ENCODE measurements around the gene CHMP4B.

CHMP4B gene

DNA sequence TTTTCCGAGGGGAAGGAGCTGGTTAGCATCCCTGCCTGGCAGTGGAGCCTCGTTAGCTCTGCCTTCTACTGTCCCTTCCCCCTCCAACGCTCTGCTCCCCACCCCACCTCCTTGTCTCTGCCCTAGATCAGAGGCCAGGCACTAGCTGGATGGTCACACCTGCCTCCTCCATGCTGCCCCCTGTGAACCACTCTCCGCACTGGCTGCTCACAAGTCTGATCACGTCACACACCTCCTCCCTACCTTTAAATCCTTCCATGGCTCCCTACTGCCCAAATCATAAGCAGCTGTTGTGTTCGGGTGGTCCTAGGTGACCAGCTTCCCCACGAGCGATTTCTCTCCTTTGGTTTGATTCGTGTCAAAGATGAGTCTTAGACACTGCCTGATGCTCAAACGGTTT, 71.3 kb downstream of the CHMP4B start:
- no peak for TF ChIP-seq CTCF (conservative IDR thresholded peaks at IDR 0.05; ENCODE audit: low read depth)
- H3K27ac ChIP-seq: no peak overlapping the region
- POLR2A ChIA-PET (ENCODE audit: low non-redundant PET): no interaction called here
- DNase-seq (ENCODE audit: low spot score): no peak
- CTCF ChIA-PET: interaction anchor here (0.6 to 1.2 kb wide), 5 partner anchors 12 to 467 kb away, joined by 3 to 4 read pairs (median 3); no protein-coding TSS in a partner anchor

DNA sequence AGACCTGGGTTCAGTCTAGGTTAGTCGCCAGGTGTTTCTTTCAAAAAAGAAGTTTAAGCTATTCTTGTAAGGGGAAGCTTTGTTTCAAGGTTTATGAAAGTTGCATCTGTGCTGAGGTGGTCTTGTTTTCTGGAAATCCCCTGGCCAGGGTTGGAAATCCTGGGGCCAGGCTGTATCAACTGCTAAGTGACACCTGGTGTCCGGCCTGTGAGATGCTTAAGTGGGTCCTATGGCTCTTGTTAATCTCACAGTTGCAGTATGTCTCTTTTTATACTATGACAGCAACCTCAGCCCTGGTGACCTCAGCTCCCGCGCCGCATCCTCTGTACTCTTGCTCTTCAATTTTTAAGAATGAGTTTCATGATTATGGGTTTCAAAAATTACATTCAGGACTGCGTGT, 72.0 kb downstream of the CHMP4B start:
- no peak overlapping the region for H3K27ac ChIP-seq
- no peak for DNase-seq (ENCODE audit: low spot score)
- no peak for TF ChIP-seq CTCF (conservative IDR thresholded peaks at IDR 0.05; ENCODE audit: low read depth)
- POLR2A ChIA-PET (ENCODE audit: low non-redundant PET): no interaction called here
- CTCF ChIA-PET: interaction anchor here (0.6 to 1.2 kb wide), 5 partner anchors 12 to 466 kb away, joined by 3 to 4 read pairs (median 3); no protein-coding TSS in a partner anchor

GRCh38 chr20:33884633-33885032, 73.5 kb downstream of the CHMP4B start:
- DNase-seq (ENCODE audit: low spot score): no peak
- TF ChIP-seq CTCF (conservative IDR thresholded peaks at IDR 0.05; ENCODE audit: low read depth): no peak
- H3K27ac ChIP-seq: no peak overlapping the region
- ChIA-PET POLR2A (ENCODE audit: low non-redundant PET) (no interaction called here), CTCF (no interaction called here)

- ChIA-PET CTCF (interaction anchor here (0.6 to 1.0 kb wide), 4 partner anchors 10 to 454 kb away, joined by 3 to 4 read pairs (median 4); no protein-coding TSS in a partner anchor), POLR2A (ENCODE audit: low non-redundant PET) (interaction anchor here (0.6 kb wide), 1 partner anchor 224 kb away, joined by 7 read pairs; no protein-coding TSS in a partner anchor)
- DNase-seq (ENCODE audit: low spot score): no peak
- no peak for TF ChIP-seq CTCF (conservative IDR thresholded peaks at IDR 0.05; ENCODE audit: low read depth)
- no peak overlapping the region for H3K27ac ChIP-seq
These were observed 78.2 kb downstream of the CHMP4B start for GRCh38 chr20:33889312-33889711.

- DNase-seq (ENCODE audit: low spot score): no peak
- ChIA-PET POLR2A (ENCODE audit: low non-redundant PET) (no interaction called here), CTCF (interaction anchor here (0.6 kb wide), 1 partner anchor 95 kb away, joined by 8 read pairs; no protein-coding TSS in a partner anchor)
- no peak overlapping the region for H3K27ac ChIP-seq
- no peak for TF ChIP-seq CTCF (conservative IDR thresholded peaks at IDR 0.05; ENCODE audit: low read depth)
These were observed 79.4 kb downstream of the CHMP4B start for GRCh38 chr20:33890557-33890956.

DNA sequence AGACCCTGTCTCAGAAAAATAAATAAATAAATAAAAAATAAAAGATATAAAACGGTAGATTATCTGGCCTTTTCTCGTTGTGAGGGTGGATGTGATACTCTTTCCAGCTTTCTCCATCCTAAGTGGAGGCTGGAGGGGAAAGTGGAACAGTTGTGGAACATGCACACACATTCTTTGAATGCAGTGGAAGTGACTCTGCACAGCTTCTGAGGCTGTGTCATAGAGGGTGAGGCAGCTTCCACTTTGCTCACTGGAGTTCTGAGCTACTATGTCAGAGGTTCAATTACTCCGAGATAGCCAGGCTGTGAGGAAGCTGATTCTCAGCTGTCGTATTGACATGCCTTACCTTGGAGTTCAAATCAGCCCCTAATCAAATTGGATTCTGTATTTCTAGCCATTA, 82.2 kb downstream of the CHMP4B start:
- POLR2A ChIA-PET (ENCODE audit: low non-redundant PET): no interaction called here
- no peak overlapping the region for H3K27ac ChIP-seq
- CTCF ChIA-PET: no interaction called here
- no peak for DNase-seq (ENCODE audit: low spot score)
- TF ChIP-seq CTCF (conservative IDR thresholded peaks at IDR 0.05; ENCODE audit: low read depth): no peak

Data from RWPE1 (cell line).